H1 (cell line): Measurements from ENCODE around the gene HSF2. TPM values are rescaled to one million over a fixed set of nuclear protein-coding genes. Genes with fewer than 3 reads are reported as not detected.

Experiments used
- CHD7 ChIP-seq: fragments of 300-600 bp; sonication (generic); IDR thresholded peaks from 2 replicates; pipeline ENCODE4 v1.7.1; 2012; ENCODE audit warnings: low read length, moderate library complexity, mild to moderate bottlenecking, inconsistent platforms; ENCODE audit not compliant: insufficient replicate concordance
- SIN3A ChIP-seq, 2 experiments: IDR thresholded peaks in 1 of 2; conservative IDR thresholded peaks in 1 of 2; 2 replicates each; pipeline ENCODE4 v1.6.1; 2011 to 2012; ENCODE audit warnings: low read length in 2 of 2, improper control_type of control experiment in 1 of 2, low read depth in 1 of 2, mild to moderate bottlenecking in 1 of 2
- polyA plus RNA-seq, 7 experiments: library from polyadenylated mRNA; depleted of rRNA in 3 of 7; stranded (reverse) in 5 of 7; unstranded in 2 of 7; fragments of >200 nt in 5 of 7; fragments of 200-250 nt in 2 of 7; gene quantifications; 1 replicate in 5 of 7; 2 replicates in 1 of 7; 4 replicates in 1 of 7; pipeline versions ENCODE4 v1.2.1 to v1.2.3, GENCODE V29; 2011 to 2013; ENCODE audit warnings: missing spikeins in 2 of 7, mixed read lengths in 2 of 7
- total RNA-seq: library from RNA; stranded (reverse); fragmentation: NEBNext Ultra II Directional; extraction: Animal tissue kit (Norgen Biotek cat#: 25700); gene quantifications from 2 replicates; pipeline ENCODE4 v1.2.1, GENCODE V29; 2021

HSF2 gene
- total and polyA plus RNA-seq, 2 of the 8 experiments (the other 6 are each of a cell fraction or from before 2014, with no cell fraction given), result 16.3 to 18.3 TPM

GRCh38 chr6:122376246-122376645 lies 23.2 kb upstream of the HSF2 start (continued):
- no peak for TF ChIP-seq CHD7
- TF ChIP-seq SIN3A (conservative IDR thresholded peaks at IDR 0.05 in 1 of 2, IDR thresholded peaks at IDR 0.05 in 1 of 2; ENCODE audit: low read depth in 1 of 2, low read length in 2 of 2), result no peak
- TF ChIP-seq, all 59 proteins: peak for 0
